ENCODE measurements around the gene C9orf72. TPM values are rescaled to one million over a fixed set of nuclear protein-coding genes. Genes with fewer than 3 reads are reported as not detected.

The C9orf72 gene
- total and polyA plus RNA-seq, 2 of the 4 experiments (the other 2 are of a cell fraction) = 2.0 to 3.4 TPM

DNA sequence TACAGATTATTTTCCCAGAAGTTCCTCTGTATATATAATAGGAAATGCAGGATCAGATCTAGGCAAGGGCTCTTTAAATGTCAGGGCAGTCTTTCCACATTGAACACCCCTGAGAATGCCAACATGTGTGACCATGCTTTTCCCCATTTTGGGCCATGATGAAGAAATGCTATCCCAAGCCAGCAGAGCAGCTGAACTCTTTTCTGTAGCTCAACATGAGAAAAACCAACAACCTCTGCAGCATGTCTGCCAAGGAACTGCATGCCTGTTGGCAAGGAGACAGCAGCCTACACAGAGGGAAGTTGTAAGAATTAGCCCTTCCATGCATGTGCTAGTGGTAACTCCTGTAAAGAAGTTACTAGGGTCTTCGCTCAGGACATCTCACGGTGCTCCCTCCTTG, 58.7 kb downstream of the C9orf72 start:
- H3K27ac ChIP-seq (ENCODE audit: insufficient read depth, low read length) = no peak overlapping the region
- no peak overlapping the region for H3K18ac ChIP-seq (ENCODE audit: low read depth, low read length)
- H4K8ac ChIP-seq (ENCODE audit: low read depth in 2 of 2, low read length in 2 of 2) = no peak overlapping the region
- no CpG with 5 or more reads among the region's 2 CpGs for WGBS, 2 experiments (ENCODE audit: extremely low coverage in 2 of 2, insufficient read length in 1 of 2)
- no peak overlapping the region for H3K4me2 ChIP-seq (ENCODE audit: low read depth, low read length)
- no peak overlapping the region for H2AFZ ChIP-seq (replicated peaks; ENCODE audit: low read length, poor library complexity)
- H3K79me1 ChIP-seq (ENCODE audit: low read depth in 1 of 2, low read length in 2 of 2) = no peaks in the 10 kb centered on the region
- DNase-seq (no peak), ATAC-seq (ENCODE audit: low read depth) (no peak)
- no peak overlapping the region for H2BK120ac ChIP-seq (ENCODE audit: low read depth, low read length)
- H4K20me1 ChIP-seq (ENCODE audit: insufficient read depth, low read length) = no peaks in the 10 kb centered on the region
- in situ Hi-C loops (cut with MboI; ENCODE audit: low sequenced_read_pairs) = no loop called here
- no peak overlapping the region for H2BK15ac ChIP-seq (ENCODE audit: low read depth, low read length)
- H4K5ac ChIP-seq (ENCODE audit: low read depth, low read length) = no peak overlapping the region
- POLR2A ChIA-PET (ENCODE audit: unreplicated experiment) = no interaction called here
- H2AK5ac ChIP-seq (ENCODE audit: low read depth, low read length) = no peak overlapping the region
- no TSS peak for BruUV-seq (replicated peaks)
- TF ChIP-seq NFE2L2 (IDR thresholded peaks at IDR 0.05; ENCODE audit: low read depth, low read length) (no peak), MXI1 (IDR thresholded peaks at IDR 0.05; ENCODE audit: borderline replicate concordance, low read depth, low read length) (no peak), SMC3 (IDR thresholded peaks at IDR 0.05; ENCODE audit: low read depth, low read length) (no peak), RFX5 (IDR thresholded peaks at IDR 0.05; ENCODE audit: low read depth, low read length) (no peak), POLR2A (IDR thresholded peaks at IDR 0.05; ENCODE audit: low read depth, low read length) (no peak), RAD21 (IDR thresholded peaks at IDR 0.05; ENCODE audit: low read length) (no peak), RCOR1 (IDR thresholded peaks at IDR 0.05; ENCODE audit: insufficient replicate concordance, low read length) (no peak), CHD1 (IDR thresholded peaks at IDR 0.05; ENCODE audit: low read depth, low read length) (no peak), FOS (IDR thresholded peaks at IDR 0.05; ENCODE audit: low read depth, low read length) (no peak), USF2 (IDR thresholded peaks at IDR 0.05; ENCODE audit: low read depth, low read length) (no peak), MAZ (IDR thresholded peaks at IDR 0.05; ENCODE audit: borderline replicate concordance, low read depth, low read length) (no peak), MAFK (IDR thresholded peaks at IDR 0.05; ENCODE audit: low read depth, low read length) (no peak), BHLHE40 (IDR thresholded peaks at IDR 0.05; ENCODE audit: low read depth, low read length) (no peak), CEBPB (IDR thresholded peaks at IDR 0.05; ENCODE audit: low read depth, low read length) (no peak), ELK1 (IDR thresholded peaks at IDR 0.05; ENCODE audit: borderline replicate concordance, low read depth, low read length) (no peak)
- TF ChIP-seq, protein P1, sequence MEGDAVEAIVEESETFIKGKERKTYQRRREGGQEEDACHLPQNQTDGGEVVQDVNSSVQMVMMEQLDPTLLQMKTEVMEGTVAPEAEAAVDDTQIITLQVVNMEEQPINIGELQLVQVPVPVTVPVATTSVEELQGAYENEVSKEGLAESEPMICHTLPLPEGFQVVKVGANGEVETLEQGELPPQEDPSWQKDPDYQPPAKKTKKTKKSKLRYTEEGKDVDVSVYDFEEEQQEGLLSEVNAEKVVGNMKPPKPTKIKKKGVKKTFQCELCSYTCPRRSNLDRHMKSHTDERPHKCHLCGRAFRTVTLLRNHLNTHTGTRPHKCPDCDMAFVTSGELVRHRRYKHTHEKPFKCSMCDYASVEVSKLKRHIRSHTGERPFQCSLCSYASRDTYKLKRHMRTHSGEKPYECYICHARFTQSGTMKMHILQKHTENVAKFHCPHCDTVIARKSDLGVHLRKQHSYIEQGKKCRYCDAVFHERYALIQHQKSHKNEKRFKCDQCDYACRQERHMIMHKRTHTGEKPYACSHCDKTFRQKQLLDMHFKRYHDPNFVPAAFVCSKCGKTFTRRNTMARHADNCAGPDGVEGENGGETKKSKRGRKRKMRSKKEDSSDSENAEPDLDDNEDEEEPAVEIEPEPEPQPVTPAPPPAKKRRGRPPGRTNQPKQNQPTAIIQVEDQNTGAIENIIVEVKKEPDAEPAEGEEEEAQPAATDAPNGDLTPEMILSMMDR (conservative IDR thresholded peaks at IDR 0.05; ENCODE audit: low read depth, low read length) = no peak
- no peak overlapping the region for H4K91ac ChIP-seq (ENCODE audit: insufficient read depth, low read depth, low read length)
- H3K14ac ChIP-seq (replicated peaks; ENCODE audit: low read depth, low read length) = no peak overlapping the region
- H3K4me1 ChIP-seq (ENCODE audit: control insufficient read depth, insufficient read depth, low read length) = no peaks in the 10 kb centered on the region
- H3K9ac ChIP-seq (ENCODE audit: low read depth, low read length) = no peak overlapping the region
- peaks cover 4% of the 10 kb centered on the region for H3K27me3 ChIP-seq (ENCODE audit: control insufficient read depth, insufficient read depth, low read length)
- H3K9me3 ChIP-seq (ENCODE audit: control insufficient read depth, insufficient read depth, low read length) = no peaks in the 10 kb centered on the region
- H3K23ac ChIP-seq (ENCODE audit: low read depth, low read length) = no peak overlapping the region
- no peak overlapping the region for H2BK20ac ChIP-seq (ENCODE audit: low read depth, low read length)
- no peak overlapping the region for H2AK9ac ChIP-seq (replicated peaks; ENCODE audit: low read depth, low read length, poor library complexity)
- H3K4ac ChIP-seq (ENCODE audit: low read depth, low read length) = no peak overlapping the region
- no peaks in the 10 kb centered on the region for H3K36me3 ChIP-seq (ENCODE audit: control insufficient read depth, insufficient read depth, low read length)
- dilution Hi-C loops (cut with HindIII; ENCODE audit: low sequenced_read_pairs, unreplicated experiment) = no loop called here
- intact Hi-C loops (cut with micrococcal nuclease) = no loop called here
- no peak overlapping the region for H2BK5ac ChIP-seq (ENCODE audit: low read depth, low read length, poor library complexity, severe bottlenecking)
- no peak overlapping the region for H3K4me3 ChIP-seq (ENCODE audit: insufficient read depth, low read depth, low read length)
- H3K9me1 ChIP-seq (ENCODE audit: insufficient read depth, low read length) = peaks cover 2% of the 10 kb centered on the region; the same call in 1 of the 2 replicates
- CTCF ChIA-PET = no interaction called here
- H3K56ac ChIP-seq (ENCODE audit: extremely low read depth, insufficient read depth, low read length) = no peak overlapping the region
